Measurements from ENCODE around the gene WBP2.

WBP2 gene

GRCh38 chr17:75843577-75844529 is 11.3 kb downstream of the WBP2 start, which contains the start of gene UNC13D:
Gene UNC13D, minus strand, starts transcription at chr17:75844404. Its CDS starts 67 bp downstream, at chr17:75844337.
- peak; percentile 92 to 93 for DNase-seq

- DNase-seq, result no peak
Measured at GRCh38 chr17:75842963-75843576, 12.1 kb downstream of the WBP2 start.

GRCh38 chr17:75842411-75842810 is 12.7 kb downstream of the WBP2 start:
- DNase-seq, result no peak

GRCh38 chr17:75840799-75841164 is 14.4 kb downstream of the WBP2 start:
- no peak for DNase-seq

- DNase-seq, result no peak
Measured at GRCh38 chr17:75839942-75840798, 15.0 kb downstream of the WBP2 start.

DNA sequence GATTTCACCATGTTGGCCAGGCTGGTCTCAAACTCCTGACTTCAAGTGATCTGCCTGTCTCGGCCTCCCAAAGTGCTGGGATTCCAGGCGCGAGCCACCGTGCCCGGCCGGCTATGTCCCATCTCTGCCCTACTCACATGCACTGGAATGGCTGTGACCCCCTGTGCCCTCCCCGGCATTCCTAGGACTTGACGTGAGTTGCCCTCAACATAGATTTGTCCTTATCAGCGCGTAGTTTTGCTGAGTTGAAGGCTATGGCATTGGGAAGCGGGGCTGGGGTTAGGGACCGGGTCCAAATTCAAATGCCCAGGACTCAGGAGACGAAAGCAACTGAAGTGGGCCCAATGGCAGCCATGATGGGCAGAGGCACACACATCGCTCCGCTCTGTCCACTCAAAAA is 16.7 kb downstream of the WBP2 start:
- no peak for DNase-seq

GRCh38 chr17:75837899-75838298 is 17.2 kb downstream of the WBP2 start:
- no peak for DNase-seq

DNA sequence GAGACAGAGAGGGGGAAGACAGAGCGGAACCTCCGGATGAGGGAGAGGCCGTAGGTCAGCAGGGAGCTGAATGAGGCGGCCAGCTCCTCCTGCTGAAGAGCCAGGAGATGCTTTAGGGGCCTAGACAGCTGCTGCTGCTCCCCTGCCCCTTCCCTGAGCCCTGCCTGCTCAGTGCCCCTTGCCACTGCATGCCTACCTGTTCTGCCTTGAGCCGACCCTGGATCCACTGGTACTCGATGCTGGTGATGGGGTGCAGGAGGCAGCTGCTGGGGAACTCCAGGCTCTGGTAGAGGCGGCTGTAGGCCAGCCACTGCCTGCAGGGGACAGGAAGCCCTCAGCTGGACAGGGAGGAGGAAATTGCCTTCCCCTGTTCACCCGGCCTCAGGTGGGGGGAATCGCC is 18.5 kb downstream of the WBP2 start:
- no peak for DNase-seq

GRCh38 chr17:75835654-75835987 is 19.5 kb downstream of the WBP2 start:
- no peak for DNase-seq

DNA sequence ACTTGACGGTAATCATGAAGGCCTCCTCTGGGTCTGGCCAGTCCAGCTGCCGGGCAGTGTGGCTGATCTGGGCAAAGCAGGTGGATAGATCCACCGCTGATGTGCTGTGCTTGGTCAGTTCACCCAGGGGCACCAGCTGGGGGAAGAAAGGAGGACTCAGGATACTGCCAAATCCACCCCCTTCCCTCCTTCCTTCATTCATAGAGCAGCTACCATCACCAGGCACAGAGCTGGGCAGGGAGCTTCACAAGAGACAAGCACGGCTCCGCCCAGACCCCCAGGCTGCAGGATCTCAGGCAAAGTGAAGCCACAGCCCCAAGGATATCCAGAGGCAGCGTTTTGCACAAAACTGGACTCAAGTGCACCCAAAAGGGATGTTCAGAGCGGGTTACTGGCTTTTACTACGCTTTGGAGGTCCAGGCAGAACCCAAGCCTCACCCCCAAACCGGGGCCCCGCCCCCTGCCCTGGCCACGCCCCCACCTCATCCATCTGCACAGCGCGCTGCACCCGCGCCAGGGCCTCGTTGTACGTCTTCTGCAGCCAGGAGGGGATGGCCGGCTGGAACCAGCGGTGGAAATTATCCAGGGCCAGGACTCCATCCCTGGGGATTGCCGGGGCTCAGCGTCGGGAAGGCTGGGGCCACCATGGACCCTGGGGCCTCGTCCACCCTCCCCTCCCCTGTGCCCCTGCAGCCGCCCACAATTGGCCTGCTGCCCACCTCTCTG is 20.0 kb downstream of the WBP2 start:
- DNase-seq, result no peak

GRCh38 chr17:75834279-75834920 is 20.7 kb downstream of the WBP2 start:
- DNase-seq, result no peak

DNA sequence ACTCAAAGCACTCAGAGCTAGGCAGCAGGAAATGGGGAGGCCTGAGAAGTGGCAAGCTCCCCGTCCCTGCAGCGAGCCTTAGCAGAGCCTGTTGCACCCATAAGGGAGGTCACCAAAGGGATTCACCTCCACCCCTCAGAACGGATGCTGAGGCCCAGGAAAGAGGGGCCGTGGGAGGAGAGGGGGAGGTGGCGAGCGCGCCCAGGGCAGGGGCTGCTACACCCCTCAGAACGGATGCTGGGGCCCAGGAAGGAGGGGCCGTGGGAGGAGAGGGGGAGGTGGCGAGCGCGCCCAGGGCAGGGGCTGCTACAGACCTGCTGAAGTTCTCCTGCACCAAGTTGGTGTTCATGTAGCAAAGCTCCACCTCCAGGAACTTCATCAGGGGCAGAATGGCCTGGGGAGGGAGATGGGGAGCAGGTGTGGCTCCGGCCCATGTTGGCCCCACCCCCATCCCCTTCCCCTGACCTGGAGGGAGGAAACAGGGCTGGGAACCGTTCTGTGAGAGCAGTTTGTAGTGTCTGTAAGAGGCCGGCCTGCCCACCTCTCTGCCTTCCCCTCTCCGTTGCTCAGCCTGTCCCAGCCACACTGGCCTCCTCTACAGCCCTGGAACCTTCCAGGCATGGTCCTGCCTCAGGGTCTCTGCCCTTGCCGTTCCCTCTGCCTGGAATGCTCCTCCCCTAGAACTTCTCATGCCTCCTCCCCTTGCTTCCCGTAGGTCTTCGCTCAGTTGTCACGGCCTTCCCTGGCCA is 22.3 kb downstream of the WBP2 start:
- no peak for DNase-seq

DNA sequence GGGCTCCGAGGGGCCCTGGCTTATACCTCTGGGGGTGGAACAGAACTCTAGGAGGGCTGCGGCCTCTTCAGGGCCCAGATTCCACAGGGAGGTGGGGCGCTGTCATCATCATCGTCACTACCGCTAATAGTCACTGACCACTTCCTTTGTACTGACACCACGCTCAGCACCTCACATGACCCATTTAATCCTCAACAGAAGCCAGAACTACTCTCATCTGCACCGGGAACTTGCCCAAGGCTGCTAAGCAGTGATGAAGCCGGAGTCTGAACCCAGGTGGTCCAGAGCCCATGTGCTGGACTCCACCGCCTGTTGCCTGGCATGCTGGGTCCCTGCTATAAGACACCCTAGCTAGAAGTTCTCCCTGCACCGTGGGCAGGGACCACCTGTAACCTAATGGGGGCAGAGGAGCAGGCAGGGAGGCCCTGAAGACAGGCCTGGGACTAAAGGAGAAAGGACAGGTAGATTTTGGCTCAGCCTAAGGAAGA is 22.9 kb downstream of the WBP2 start:
- peak in 1 of 2 experiments; percentile 14 for DNase-seq

GRCh38 chr17:75831032-75831571 is 24.0 kb downstream of the WBP2 start:
- DNase-seq, result no peak

GRCh38 chr17:75830164-75831031 is 24.7 kb downstream of the WBP2 start:
- no peak for DNase-seq

GRCh38 chr17:75829747-75830146 is 25.4 kb downstream of the WBP2 start:
- no peak for DNase-seq

DNA sequence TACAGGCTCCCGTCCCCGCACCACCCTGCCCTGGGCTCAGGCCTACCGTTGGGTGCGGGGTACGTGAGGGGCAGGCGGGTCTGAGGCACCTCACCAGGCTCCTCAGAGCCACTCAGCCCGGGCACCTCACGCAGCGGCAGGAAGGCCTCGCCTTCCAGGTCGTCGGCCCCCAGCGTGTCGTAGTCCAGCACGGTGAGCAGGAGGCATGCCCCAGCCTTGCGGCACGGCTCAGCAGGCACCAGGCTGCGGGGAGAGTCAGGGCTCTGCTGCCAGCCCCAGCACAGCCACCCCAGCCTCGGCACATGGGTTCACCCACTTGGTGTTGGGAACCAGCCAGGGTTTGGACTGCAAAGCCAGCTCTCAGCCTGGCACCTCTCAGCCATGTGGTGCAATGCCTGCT is 26.4 kb downstream of the WBP2 start:
- DNase-seq, result no peak

- DNase-seq, result no peak
Measured at GRCh38 chr17:75828076-75828400, 27.1 kb downstream of the WBP2 start.

GRCh38 chr17:75827308-75828075 is 27.6 kb downstream of the WBP2 start:
- peak; percentile 14 to 24 for DNase-seq
